ENCODE measurements around the gene C4A. TPM values are rescaled to one million over a fixed set of nuclear protein-coding genes. Genes with fewer than 3 reads are reported as not detected.
"Not testable (repeated sequence)": the region's sequence is repeated elsewhere in the genome, so short reads cannot be mapped to it uniquely, and the experiment has no call there.

C4A gene
- polyA plus RNA-seq, 3 donors = 12.6 TPM; not detected in 2

DNA sequence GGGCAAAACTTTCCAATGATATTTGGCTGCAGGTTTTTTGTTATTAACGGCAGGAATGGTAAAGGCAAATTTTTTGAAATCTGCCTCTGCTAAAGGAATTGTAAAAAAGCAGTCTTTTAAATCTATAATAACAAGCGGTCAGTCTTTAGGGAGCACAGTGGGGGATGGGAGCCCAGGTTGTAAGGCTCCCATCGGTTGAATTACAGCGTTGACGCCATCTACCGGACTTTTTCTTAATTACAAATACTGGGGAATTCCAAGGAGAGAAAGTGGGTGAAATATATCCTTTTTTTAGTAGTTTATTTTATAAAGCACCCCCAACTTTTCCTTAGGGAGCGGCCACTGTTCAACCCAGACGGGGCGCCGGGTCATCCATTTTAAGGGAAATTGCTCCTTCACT is 40.2 kb downstream of the C4A start:
- H3K27ac ChIP-seq (ENCODE audit: low read depth in 1 of 2, low read length in 2 of 2); H3K27ac Mint-ChIP-seq; H3K36me3 ChIP-seq (replicated peaks in 1 of 2; ENCODE audit: control insufficient read depth in 1 of 2, insufficient read depth in 2 of 2, low read length in 2 of 2); DNase-seq; H3K79me2 ChIP-seq (ENCODE audit: insufficient read depth, low read length); H2AFZ ChIP-seq (ENCODE audit: insufficient read depth, low read depth, low read length, poor library complexity, severe bottlenecking); H3K36me3 Mint-ChIP-seq; H4K20me1 ChIP-seq (ENCODE audit: insufficient read depth, low read length); H3K4me1 Mint-ChIP-seq; H3K4me1 ChIP-seq (ENCODE audit: control insufficient read depth in 1 of 2, insufficient read depth in 2 of 2, low read length in 2 of 2); H3K4me3 Mint-ChIP-seq; H3K9ac ChIP-seq (ENCODE audit: insufficient read depth, low read length, poor library complexity, severe bottlenecking); H3K4me3 ChIP-seq (replicated peaks in 1 of 3; ENCODE audit: low read depth in 2 of 3, low read length in 3 of 3); H3K27me3 ChIP-seq (ENCODE audit: control insufficient read depth in 2 of 2, insufficient read depth in 2 of 2, low read length in 2 of 2); H3K27me3 Mint-ChIP-seq (ENCODE audit: low read depth in 3 of 3); H3K9me3 ChIP-seq (replicated peaks in 1 of 2; ENCODE audit: control insufficient read depth in 1 of 2, insufficient read depth in 1 of 2, low read length in 2 of 2); H3K9me3 Mint-ChIP-seq; H3K4me2 ChIP-seq (replicated peaks; ENCODE audit: extremely low read depth, low read length, poor library complexity, severe bottlenecking); intact Hi-C loops (cut with micrococcal nuclease): not testable (repeated sequence)
- WGBS (ENCODE audit: insufficient coverage) = no CpG with 5 or more reads among the region's 10 CpGs

DNA sequence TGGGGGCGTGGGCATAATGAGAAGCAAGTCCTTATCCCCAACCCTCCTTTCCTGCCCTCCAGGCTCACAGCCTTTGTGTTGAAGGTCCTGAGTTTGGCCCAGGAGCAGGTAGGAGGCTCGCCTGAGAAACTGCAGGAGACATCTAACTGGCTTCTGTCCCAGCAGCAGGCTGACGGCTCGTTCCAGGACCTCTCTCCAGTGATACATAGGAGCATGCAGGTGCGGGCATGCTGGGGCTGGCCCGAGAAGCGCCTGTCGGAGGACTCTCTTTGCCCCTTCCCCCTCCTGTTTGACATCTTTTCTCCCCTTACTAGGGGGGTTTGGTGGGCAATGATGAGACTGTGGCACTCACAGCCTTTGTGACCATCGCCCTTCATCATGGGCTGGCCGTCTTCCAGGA is 46.8 kb downstream of the C4A start:
- H3K4me2 ChIP-seq (replicated peaks; ENCODE audit: extremely low read depth, low read length, poor library complexity, severe bottlenecking); H3K4me3 ChIP-seq (replicated peaks in 1 of 3; ENCODE audit: low read depth in 2 of 3, low read length in 3 of 3); H3K36me3 Mint-ChIP-seq; H3K79me2 ChIP-seq (ENCODE audit: insufficient read depth, low read length); H3K9me3 Mint-ChIP-seq; H3K4me1 ChIP-seq (ENCODE audit: control insufficient read depth in 1 of 2, insufficient read depth in 2 of 2, low read length in 2 of 2); H3K36me3 ChIP-seq (replicated peaks in 1 of 2; ENCODE audit: control insufficient read depth in 1 of 2, insufficient read depth in 2 of 2, low read length in 2 of 2); H3K9me3 ChIP-seq (replicated peaks in 1 of 2; ENCODE audit: control insufficient read depth in 1 of 2, insufficient read depth in 1 of 2, low read length in 2 of 2); H3K27me3 ChIP-seq (ENCODE audit: control insufficient read depth in 2 of 2, insufficient read depth in 2 of 2, low read length in 2 of 2); H3K27ac ChIP-seq (ENCODE audit: low read depth in 1 of 2, low read length in 2 of 2); H3K9ac ChIP-seq (ENCODE audit: insufficient read depth, low read length, poor library complexity, severe bottlenecking); H3K4me1 Mint-ChIP-seq; H2AFZ ChIP-seq (ENCODE audit: insufficient read depth, low read depth, low read length, poor library complexity, severe bottlenecking); H4K20me1 ChIP-seq (ENCODE audit: insufficient read depth, low read length); H3K27me3 Mint-ChIP-seq (ENCODE audit: low read depth in 3 of 3); intact Hi-C loops (cut with micrococcal nuclease); DNase-seq; H3K27ac Mint-ChIP-seq; H3K4me3 Mint-ChIP-seq: not testable (repeated sequence)
- no CpG with 5 or more reads among the region's 10 CpGs for WGBS (ENCODE audit: insufficient coverage)

DNA sequence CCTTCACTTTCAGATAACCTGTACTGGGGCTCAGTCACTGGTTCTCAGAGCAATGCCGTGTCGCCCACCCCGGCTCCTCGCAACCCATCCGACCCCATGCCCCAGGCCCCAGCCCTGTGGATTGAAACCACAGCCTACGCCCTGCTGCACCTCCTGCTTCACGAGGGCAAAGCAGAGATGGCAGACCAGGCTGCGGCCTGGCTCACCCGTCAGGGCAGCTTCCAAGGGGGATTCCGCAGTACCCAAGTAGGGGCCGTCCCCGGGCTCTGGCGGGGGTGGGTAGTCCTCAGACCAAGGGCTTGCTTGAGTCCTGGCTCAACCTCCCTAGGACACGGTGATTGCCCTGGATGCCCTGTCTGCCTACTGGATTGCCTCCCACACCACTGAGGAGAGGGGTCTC is 47.7 kb downstream of the C4A start:
- H3K27ac ChIP-seq (ENCODE audit: low read depth in 1 of 2, low read length in 2 of 2); H3K36me3 Mint-ChIP-seq; H2AFZ ChIP-seq (ENCODE audit: insufficient read depth, low read depth, low read length, poor library complexity, severe bottlenecking); H3K9me3 ChIP-seq (replicated peaks in 1 of 2; ENCODE audit: control insufficient read depth in 1 of 2, insufficient read depth in 1 of 2, low read length in 2 of 2); H3K27me3 ChIP-seq (ENCODE audit: control insufficient read depth in 2 of 2, insufficient read depth in 2 of 2, low read length in 2 of 2); H4K20me1 ChIP-seq (ENCODE audit: insufficient read depth, low read length); H3K4me1 ChIP-seq (ENCODE audit: control insufficient read depth in 1 of 2, insufficient read depth in 2 of 2, low read length in 2 of 2); H3K79me2 ChIP-seq (ENCODE audit: insufficient read depth, low read length); intact Hi-C loops (cut with micrococcal nuclease); H3K9ac ChIP-seq (ENCODE audit: insufficient read depth, low read length, poor library complexity, severe bottlenecking); H3K4me1 Mint-ChIP-seq; H3K27me3 Mint-ChIP-seq (ENCODE audit: low read depth in 3 of 3); H3K4me2 ChIP-seq (replicated peaks; ENCODE audit: extremely low read depth, low read length, poor library complexity, severe bottlenecking); H3K27ac Mint-ChIP-seq; DNase-seq; H3K36me3 ChIP-seq (replicated peaks in 1 of 2; ENCODE audit: control insufficient read depth in 1 of 2, insufficient read depth in 2 of 2, low read length in 2 of 2); H3K4me3 ChIP-seq (replicated peaks in 1 of 3; ENCODE audit: low read depth in 2 of 3, low read length in 3 of 3); H3K9me3 Mint-ChIP-seq; H3K4me3 Mint-ChIP-seq: not testable (repeated sequence)
- 60% methylated on average over 1 of the region's 14 CpGs for WGBS (ENCODE audit: insufficient coverage)

DNA sequence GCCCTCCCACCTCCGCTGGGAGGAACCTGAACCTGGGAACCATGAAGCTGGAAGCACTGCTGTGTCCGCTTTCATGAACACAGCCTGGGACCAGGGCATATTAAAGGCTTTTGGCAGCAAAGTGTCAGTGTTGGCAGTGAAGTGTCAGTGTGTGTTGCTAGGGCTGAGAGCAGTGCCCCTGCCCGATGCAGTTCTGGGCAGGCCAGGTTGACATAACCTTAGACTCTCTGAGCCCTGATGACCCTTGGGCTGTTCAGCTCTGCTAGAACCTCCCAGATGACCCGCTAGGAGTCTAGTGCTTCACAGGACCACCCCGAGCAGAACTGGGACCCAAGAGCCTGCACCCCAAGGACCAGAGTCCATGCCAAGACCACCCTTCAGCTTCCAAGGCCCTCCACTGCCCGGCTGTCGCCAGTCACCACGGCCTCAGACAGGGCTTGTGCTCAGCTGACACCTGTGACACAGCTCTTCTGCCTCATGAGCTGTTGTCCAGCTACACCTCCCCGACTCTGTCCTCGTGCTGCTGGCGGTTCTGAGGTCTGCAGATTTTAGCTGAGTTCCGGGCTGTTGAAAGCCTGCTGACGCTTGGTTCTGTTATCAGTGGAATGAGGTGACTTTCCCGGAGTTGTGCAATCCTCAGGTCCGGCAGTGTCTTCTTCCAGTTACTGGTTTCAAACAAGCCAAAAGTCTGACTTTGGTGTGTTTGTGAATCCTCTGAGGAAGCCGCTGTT is 53.6 kb downstream of the C4A start:
- H3K4me3 ChIP-seq (replicated peaks in 1 of 3; ENCODE audit: low read depth in 2 of 3, low read length in 3 of 3); H3K27me3 Mint-ChIP-seq (ENCODE audit: low read depth in 3 of 3); H3K27ac ChIP-seq (ENCODE audit: low read depth in 1 of 2, low read length in 2 of 2); H3K36me3 ChIP-seq (replicated peaks in 1 of 2; ENCODE audit: control insufficient read depth in 1 of 2, insufficient read depth in 2 of 2, low read length in 2 of 2); H3K4me2 ChIP-seq (replicated peaks; ENCODE audit: extremely low read depth, low read length, poor library complexity, severe bottlenecking); H3K36me3 Mint-ChIP-seq; H4K20me1 ChIP-seq (ENCODE audit: insufficient read depth, low read length); H2AFZ ChIP-seq (ENCODE audit: insufficient read depth, low read depth, low read length, poor library complexity, severe bottlenecking); H3K4me3 Mint-ChIP-seq; H3K79me2 ChIP-seq (ENCODE audit: insufficient read depth, low read length); H3K4me1 Mint-ChIP-seq; H3K27ac Mint-ChIP-seq; H3K9me3 Mint-ChIP-seq; H3K9ac ChIP-seq (ENCODE audit: insufficient read depth, low read length, poor library complexity, severe bottlenecking); DNase-seq; H3K27me3 ChIP-seq (ENCODE audit: control insufficient read depth in 2 of 2, insufficient read depth in 2 of 2, low read length in 2 of 2); H3K4me1 ChIP-seq (ENCODE audit: control insufficient read depth in 1 of 2, insufficient read depth in 2 of 2, low read length in 2 of 2); H3K9me3 ChIP-seq (replicated peaks in 1 of 2; ENCODE audit: control insufficient read depth in 1 of 2, insufficient read depth in 1 of 2, low read length in 2 of 2); intact Hi-C loops (cut with micrococcal nuclease): not testable (repeated sequence)
- WGBS (ENCODE audit: insufficient coverage) = no CpG with 5 or more reads among the region's 16 CpGs

All from CD14-positive monocyte (primary cell).